Stimulated activated CD8-positive, alpha-beta memory T cell treated with anti-CD3 and anti-CD28 coated beads, Interleukin-12 subunit alpha, Interleukin-12 subunit beta, amount 100 ng/mL, for 24 hours (primary cell): Measurements from ENCODE around the gene MMRN1.
"Not testable (repeated sequence)": the region's sequence is repeated elsewhere in the genome, so short reads cannot be mapped to it uniquely, and the experiment has no call there.

ENCODE experiments used
- DNase-seq: peaks from one replicate; pipeline ENCODE4 v3.0.0-alpha.2; 2020; ENCODE audit errors: extremely low read depth

The MMRN1 gene

GRCh38 chr4:89894649-89895550 lies at the start of gene MMRN1:
Gene MMRN1, plus strand, starts transcription at chr4:89894854. Its CDS starts 118 bp downstream, at chr4:89894972.
- DNase-seq = no peak

GRCh38 chr4:89847571-89848325 lies 46.9 kb upstream of the MMRN1 start:
- no peak for DNase-seq

- DNase-seq = no peak
These were observed 39.4 kb upstream of the MMRN1 start for GRCh38 chr4:89855236-89855635.

DNA sequence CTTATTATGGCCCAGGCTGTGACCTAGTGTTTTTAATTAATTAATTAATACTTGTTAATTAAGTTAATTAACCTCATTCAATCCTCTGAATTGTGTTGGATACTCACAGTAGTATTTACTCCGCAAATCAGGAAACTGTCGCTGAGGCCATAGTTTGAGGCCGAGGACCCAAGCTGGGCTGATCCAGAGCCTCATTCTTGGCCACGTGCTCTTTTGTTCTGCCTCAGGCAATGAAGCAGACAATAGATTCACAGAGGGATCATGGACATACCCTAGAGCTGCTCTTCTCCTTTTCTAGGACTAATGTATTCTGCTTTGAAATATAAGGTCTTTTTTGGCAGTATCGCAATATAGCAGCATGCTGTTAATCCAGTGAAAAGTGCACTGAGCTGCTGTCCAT lies 33.7 kb upstream of the MMRN1 start:
- DNase-seq = no peak

DNA sequence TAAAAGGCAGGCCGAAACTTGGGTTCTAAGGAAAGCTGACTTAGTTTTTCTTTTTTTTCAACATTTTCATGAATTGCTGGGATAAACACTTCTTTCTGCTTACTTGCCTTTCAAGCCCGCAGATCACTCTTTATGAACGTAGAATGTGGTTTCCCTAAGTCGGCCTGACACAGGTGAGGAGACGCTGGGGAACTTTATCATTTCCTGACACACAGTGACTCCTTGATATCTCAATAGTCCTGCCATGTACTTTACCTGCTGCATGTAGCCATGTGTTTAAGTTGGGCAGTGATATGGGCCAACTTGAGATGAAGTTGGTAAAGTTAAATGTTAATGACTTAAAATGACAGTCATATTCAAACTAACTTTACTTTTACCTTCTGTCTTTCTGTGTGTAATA lies 31.1 kb upstream of the MMRN1 start:
- DNase-seq = no peak

- DNase-seq = no peak
These were observed 26.4 kb upstream of the MMRN1 start for GRCh38 chr4:89868276-89868675.

DNA sequence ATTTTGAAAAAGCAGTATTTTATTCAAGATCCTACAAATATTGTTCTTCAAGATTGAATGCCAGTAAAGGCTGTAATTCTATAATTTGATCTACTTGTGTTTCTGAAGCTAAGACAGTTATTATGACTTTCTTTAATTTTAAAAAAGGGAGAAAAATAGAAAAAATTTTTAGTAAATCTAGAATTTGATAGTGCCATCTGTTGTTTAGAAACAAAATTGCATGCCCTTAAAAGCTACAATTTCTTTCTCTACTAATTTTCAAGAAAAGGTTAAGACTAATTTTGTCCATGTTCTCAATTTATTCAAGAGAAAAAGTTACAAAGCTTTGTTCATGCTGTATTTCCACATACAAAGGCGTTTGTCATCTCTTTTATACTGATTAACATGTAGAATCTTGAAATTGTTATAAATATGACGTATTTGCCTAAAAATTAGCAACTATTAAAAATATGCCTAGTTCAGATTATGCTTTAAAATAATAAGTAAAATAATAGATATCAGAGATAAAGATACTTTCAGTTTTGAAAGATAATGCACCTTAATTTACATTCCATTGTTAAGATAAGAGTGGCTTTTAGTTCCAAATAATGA lies 25.6 kb upstream of the MMRN1 start:
- no peak for DNase-seq

DNA sequence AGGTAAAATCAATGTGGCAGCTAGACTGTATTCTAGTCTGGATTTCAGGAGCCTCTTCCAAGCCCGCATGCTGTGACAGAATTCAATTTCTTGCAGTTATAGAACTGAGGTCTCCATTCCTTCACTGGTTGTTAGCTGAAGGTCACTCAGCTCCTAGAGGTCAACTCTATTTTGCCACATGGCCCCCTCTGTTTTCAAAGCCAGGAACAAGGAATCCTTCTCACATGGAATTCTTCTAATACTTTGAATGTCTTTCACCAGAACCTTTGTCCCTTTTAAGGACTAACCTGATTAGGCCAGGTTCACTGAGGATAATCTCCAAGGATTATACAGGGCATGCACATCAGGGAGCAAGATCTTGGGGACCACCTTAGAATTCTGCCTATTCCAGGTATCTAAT lies 23.4 kb upstream of the MMRN1 start:
- no peak for DNase-seq

DNA sequence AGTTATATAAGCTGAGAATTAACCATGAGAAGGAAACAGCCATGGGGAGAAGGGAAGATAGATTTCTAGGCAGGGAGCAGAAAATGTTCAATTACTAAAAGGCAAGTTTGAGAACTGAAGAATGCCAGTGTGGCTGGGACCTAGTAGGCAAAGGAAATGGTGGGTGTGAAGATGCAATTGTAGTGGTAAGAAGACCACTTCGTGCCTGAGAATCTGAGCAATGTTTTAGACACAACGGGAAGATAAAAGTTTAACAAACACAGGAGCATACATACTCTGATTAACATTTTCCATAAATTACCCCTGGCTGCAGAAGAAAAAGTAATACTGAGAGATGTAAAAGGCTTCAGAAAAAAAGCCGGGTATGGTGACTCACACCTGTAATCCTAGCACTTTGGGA lies 18.1 kb upstream of the MMRN1 start:
- no peak for DNase-seq

- DNase-seq = no peak
These were observed 16.0 kb upstream of the MMRN1 start for GRCh38 chr4:89878611-89879010.

DNA sequence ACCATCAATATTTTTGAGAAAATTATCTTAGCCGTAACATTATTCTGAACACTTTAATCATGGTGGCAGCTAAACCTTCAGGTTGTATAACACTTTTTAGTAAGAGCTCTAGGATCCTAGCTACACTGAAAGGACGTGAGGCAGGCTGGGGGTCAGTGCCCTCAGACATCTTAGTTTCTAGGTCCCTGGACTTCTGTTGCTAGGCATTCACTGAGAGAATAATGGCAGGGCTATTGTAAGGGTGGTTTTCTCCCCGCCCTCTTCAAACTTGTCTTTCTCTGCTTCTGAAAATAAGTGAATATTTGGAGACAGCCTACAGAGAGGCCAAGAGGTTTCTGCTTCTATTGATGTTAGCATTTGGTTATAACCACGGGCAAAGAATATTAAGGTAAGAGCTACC lies 15.4 kb upstream of the MMRN1 start:
- no peak for DNase-seq

GRCh38 chr4:89889289-89889688 lies 5.4 kb upstream of the MMRN1 start:
- DNase-seq = no peak

DNA sequence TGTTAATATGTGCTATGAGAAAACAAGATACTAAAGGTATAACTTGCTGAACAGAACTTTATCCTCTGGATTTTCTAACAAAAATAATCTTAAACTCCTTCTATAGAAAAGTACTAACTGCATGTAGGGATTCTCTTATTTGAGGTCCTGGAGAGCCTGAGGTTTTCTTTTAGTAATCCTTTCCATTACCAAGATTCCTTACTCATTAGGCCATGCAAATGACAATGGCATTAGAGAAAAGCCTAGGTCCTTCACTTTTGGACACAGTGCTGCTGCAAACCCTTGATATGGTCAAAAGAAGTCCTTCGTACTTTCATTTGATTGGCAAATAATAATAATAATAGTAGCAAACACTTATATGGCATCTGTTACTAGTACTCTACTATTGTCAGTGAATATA lies 3.2 kb downstream of the MMRN1 start:
- no peak for DNase-seq

DNA sequence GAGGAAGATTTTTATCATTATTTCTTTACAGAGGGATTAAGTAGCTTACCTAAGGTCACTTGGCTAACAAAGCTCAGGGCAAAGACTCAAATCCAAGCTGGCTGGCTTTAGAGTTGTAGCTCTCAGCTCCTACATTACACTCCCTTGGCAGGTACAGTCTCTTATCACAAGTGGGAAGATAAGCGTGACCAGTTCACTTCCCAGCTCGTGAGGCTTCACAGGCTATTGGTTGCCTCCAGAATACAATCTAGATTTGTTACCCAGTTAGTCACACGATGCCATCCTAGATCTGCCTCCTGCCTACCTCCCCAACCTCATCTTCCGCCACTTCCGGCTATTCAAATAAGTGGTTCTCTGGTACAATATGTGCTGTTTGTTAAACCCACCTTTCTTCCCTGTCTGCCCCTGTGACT lies 3.7 kb downstream of the MMRN1 start:
- DNase-seq = no peak

GRCh38 chr4:89899152-89899551 lies 4.5 kb downstream of the MMRN1 start:
- no peak for DNase-seq

DNA sequence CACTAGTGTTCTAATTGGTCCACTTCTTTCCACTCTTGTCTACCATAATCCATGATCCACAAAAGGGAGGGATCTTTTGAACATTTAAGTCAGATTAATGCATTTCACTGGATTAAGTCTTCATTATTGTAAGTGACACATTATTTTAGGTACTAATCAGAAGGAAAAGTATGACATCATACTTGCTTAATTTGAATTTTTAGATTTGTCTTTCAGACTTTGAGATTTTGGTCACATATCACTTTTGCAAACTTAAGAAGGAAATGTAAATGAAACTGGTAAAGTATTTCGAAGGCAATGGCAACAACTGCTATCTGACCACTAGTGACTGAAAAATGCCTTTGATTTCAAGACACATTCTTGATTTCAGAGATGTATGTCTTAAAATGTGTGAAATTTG lies 5.2 kb downstream of the MMRN1 start:
- no peak for DNase-seq

DNA sequence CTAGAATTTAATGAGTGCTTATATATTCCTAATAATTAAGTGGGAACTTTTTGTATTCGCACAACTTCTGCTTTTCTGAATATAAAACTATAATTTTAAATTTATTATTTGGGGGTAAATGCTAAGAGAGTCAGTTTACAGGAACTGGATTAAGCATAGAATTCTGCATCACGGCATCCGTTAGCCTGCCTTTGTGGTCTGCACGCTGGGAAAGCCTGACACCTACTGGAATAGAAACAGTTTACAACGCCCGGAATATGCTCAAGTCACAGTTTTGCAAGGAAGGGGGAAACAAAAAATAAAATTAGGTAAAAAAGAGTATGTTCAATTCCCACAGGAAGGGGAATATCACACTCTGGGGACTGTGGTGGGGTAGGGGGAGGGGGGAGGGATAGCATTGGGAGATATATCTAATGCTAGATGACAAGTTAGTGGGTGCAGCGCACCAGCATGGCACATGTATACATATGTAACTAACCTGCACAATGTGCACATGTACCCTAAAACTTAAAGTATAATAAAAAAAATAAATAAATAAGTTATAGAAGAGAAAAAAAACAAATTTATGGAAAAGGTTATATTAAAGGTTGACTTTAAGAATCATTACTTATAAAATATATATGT lies 7.3 kb downstream of the MMRN1 start:
- not testable (repeated sequence) for DNase-seq

- DNase-seq = no peak
These were observed 9.9 kb downstream of the MMRN1 start for GRCh38 chr4:89904524-89904923.

GRCh38 chr4:89906316-89906715 lies 11.7 kb downstream of the MMRN1 start:
- DNase-seq = no peak

GRCh38 chr4:89906777-89907521 lies 12.3 kb downstream of the MMRN1 start:
- no peak for DNase-seq

DNA sequence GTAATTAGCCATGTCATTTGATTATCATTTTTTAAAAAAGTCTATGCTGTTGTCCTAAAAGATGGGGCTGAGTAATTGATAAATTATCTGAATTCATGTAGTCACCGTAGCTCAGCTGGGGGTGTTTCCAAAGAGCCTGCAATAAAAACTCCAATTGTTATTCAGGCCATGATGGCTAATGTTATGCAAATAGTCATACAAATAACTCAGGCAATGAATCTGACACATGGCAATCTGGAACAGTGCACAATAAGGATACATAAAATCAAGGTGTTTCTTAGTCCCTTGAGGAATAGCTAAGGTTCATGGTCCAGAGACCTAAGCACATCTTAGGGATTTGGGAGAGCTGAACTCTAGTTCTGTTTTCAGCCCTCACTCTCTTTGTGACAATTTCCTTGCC lies 15.2 kb downstream of the MMRN1 start:
- no peak for DNase-seq

GRCh38 chr4:89913623-89914022 lies 19.0 kb downstream of the MMRN1 start:
- no peak for DNase-seq
